ENCODE results near the gene HDAC7. TPM values are rescaled to one million over a fixed set of nuclear protein-coding genes. Genes with fewer than 3 reads are reported as not detected.

Gene HDAC7
- polyA plus RNA-seq, 6 donors from 2014 or later: 4.5 to 17.1 (median 7.0) TPM

GRCh38 chr12:47737936-47738594, 81.6 kb downstream of the HDAC7 start:
- H3K9me3 Mint-ChIP-seq: no peaks in the 10 kb centered on the region
- H3K36me3 Mint-ChIP-seq: no peaks in the 10 kb centered on the region
- no peak for DNase-seq
- no peaks in the 10 kb centered on the region for H3K27me3 Mint-ChIP-seq
- no peak overlapping the region for H3K4me3 Mint-ChIP-seq
- no peak for ATAC-seq (ENCODE audit: low read depth in 2 of 2)
- peaks cover 26 to 38% (median 29%) of the 10 kb centered on the region in 3 donors for H3K4me1 Mint-ChIP-seq
- H3K27ac Mint-ChIP-seq: peak overlapping the region in 2 of 6 donors; percentile 59 to 66

GRCh38 chr12:47736877-47737676, 82.6 kb downstream of the HDAC7 start:
- ATAC-seq (ENCODE audit: low read depth in 2 of 2) (no peak), DNase-seq (no peak)
- Mint-ChIP-seq H3K4me3 (peak overlapping the region in 1 of 8 donors; percentile 25), H3K27ac (peak overlapping the region in 2 of 6 donors; percentile 59 to 82), H3K27me3 (no peaks in the 10 kb centered on the region), H3K36me3 (no peaks in the 10 kb centered on the region), H3K4me1 (peaks cover 26 to 36% (median 29%) of the 10 kb centered on the region in 3 donors), H3K9me3 (no peaks in the 10 kb centered on the region)

GRCh38 chr12:47736216-47736615, 83.5 kb downstream of the HDAC7 start:
- Mint-ChIP-seq H3K4me3 (no peak overlapping the region), H3K36me3 (no peaks in the 10 kb centered on the region), H3K27ac (no peak overlapping the region), H3K9me3 (no peaks in the 10 kb centered on the region), H3K4me1 (peaks cover 20 to 31% (median 24%) of the 10 kb centered on the region in 3 donors), H3K27me3 (no peaks in the 10 kb centered on the region)
- DNase-seq (no peak), ATAC-seq (ENCODE audit: low read depth in 2 of 2) (no peak)

- peaks cover 14 to 25% (median 19%) of the 10 kb centered on the region in 3 donors for H3K4me1 Mint-ChIP-seq
- no peaks in the 10 kb centered on the region for H3K27me3 Mint-ChIP-seq
- ATAC-seq (ENCODE audit: low read depth in 2 of 2) (no peak), DNase-seq (no peak)
- H3K4me3 Mint-ChIP-seq: no peak overlapping the region
- H3K9me3 Mint-ChIP-seq: no peaks in the 10 kb centered on the region
- no peak overlapping the region for H3K27ac Mint-ChIP-seq
- no peaks in the 10 kb centered on the region for H3K36me3 Mint-ChIP-seq
Measured at GRCh38 chr12:47735649-47736048, 84.1 kb downstream of the HDAC7 start.

- Mint-ChIP-seq H3K9me3 (no peaks in the 10 kb centered on the region), H3K36me3 (no peaks in the 10 kb centered on the region), H3K27me3 (no peaks in the 10 kb centered on the region), H3K4me3 (no peak overlapping the region), H3K27ac (peak overlapping the region in 1 of 6 donors; percentile 59), H3K4me1 (peaks cover 7 to 18% (median 12%) of the 10 kb centered on the region in 3 donors)
- no peak for DNase-seq
- no peak for ATAC-seq (ENCODE audit: low read depth in 2 of 2)
Measured at GRCh38 chr12:47734725-47735480, 84.8 kb downstream of the HDAC7 start.

- no peak for DNase-seq
- Mint-ChIP-seq H3K4me1 (peaks cover 0 to 3% (median under 1%) of the 10 kb centered on the region in 3 donors), H3K27ac (no peak overlapping the region), H3K36me3 (no peaks in the 10 kb centered on the region), H3K27me3 (no peaks in the 10 kb centered on the region), H3K9me3 (no peaks in the 10 kb centered on the region), H3K4me3 (no peak overlapping the region)
- ATAC-seq (ENCODE audit: low read depth in 2 of 2): no peak
Measured at GRCh38 chr12:47733142-47733541, 86.6 kb downstream of the HDAC7 start.

Other genes with a start within 250 kb of the HDAC7 start
- gene RPAP3, start 113.9 kb downstream of the HDAC7 start, polyA plus RNA-seq (ENCODE audit: low read depth in 6 of 6): 10 to 100 TPM; 47.8 to 69.5 (median 56.0) TPM
- under 1 TPM in 1 of 6 donors, not detected in 5; 0.21 TPM for gene ENDOU, start 94.4 kb downstream of the HDAC7 start, polyA plus RNA-seq (ENCODE audit: low read depth in 6 of 6)
- 1 to 10 TPM in 2 of 6 donors, under 1 TPM in 3, not detected in 1; 0.39 to 2.6 (median 0.52) TPM for gene RAPGEF3, start 61.0 kb downstream of the HDAC7 start, polyA plus RNA-seq (ENCODE audit: low read depth in 6 of 6)
- 10 to 100 TPM; 12.2 to 18.3 (median 13.9) TPM for gene SLC48A1, start 46.7 kb downstream of the HDAC7 start, polyA plus RNA-seq (ENCODE audit: low read depth in 6 of 6)
- under 1 TPM in 2 of 6 donors, not detected in 4; 0.05 to 0.44 TPM for gene VDR, start 85.1 kb upstream of the HDAC7 start, polyA plus RNA-seq (ENCODE audit: low read depth in 6 of 6)
- gene TMEM106C, start 143.7 kb upstream of the HDAC7 start, polyA plus RNA-seq (ENCODE audit: low read depth in 6 of 6): 10 to 100 TPM; 32.6 to 53.0 (median 44.9) TPM
- gene COL2A1, start 184.6 kb upstream of the HDAC7 start, polyA plus RNA-seq (ENCODE audit: low read depth in 6 of 6): not detected

All from naive B cell (primary cell).